CD4-positive, alpha-beta T cell treated with Interleukin-1 beta for 1 hour (primary cell): ENCODE data around the gene CRTC1.

Experiments used
- DNase-seq, 2 donors: peaks; one replicate each; pipeline ENCODE4 v3.0.0-alpha.2; 2020 to 2022

The CRTC1 gene, protein sequence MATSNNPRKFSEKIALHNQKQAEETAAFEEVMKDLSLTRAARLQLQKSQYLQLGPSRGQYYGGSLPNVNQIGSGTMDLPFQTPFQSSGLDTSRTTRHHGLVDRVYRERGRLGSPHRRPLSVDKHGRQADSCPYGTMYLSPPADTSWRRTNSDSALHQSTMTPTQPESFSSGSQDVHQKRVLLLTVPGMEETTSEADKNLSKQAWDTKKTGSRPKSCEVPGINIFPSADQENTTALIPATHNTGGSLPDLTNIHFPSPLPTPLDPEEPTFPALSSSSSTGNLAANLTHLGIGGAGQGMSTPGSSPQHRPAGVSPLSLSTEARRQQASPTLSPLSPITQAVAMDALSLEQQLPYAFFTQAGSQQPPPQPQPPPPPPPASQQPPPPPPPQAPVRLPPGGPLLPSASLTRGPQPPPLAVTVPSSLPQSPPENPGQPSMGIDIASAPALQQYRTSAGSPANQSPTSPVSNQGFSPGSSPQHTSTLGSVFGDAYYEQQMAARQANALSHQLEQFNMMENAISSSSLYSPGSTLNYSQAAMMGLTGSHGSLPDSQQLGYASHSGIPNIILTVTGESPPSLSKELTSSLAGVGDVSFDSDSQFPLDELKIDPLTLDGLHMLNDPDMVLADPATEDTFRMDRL

GRCh38 chr19:18683109-18683957, at the start of gene CRTC1:
TSS of gene CRTC1 (plus strand) at chr19:18683680. CDS start at chr19:18683703, 23 bp downstream.
- DNase-seq: peak; percentile 93 to 95

GRCh38 chr19:18634612-18635297, 48.7 kb upstream of the CRTC1 start:
- no peak for DNase-seq

DNA sequence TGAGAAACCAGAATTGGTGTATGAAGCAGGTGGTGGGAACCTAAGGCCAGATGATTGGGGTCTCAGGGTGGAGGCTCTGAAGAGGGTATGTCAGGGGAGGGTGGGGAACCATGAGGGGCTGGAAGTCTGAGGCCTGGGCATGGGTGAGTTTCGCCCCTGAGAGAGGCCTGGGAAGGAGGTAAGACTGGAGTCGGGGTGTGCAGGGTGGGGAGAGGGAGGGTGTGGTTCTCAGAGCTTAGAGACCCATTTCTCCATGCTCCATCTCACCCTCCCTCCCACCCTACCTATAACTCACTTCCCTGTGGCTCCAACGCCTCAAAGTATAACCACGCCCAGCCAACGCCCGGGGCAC, 47.7 kb upstream of the CRTC1 start:
- DNase-seq: no peak

DNA sequence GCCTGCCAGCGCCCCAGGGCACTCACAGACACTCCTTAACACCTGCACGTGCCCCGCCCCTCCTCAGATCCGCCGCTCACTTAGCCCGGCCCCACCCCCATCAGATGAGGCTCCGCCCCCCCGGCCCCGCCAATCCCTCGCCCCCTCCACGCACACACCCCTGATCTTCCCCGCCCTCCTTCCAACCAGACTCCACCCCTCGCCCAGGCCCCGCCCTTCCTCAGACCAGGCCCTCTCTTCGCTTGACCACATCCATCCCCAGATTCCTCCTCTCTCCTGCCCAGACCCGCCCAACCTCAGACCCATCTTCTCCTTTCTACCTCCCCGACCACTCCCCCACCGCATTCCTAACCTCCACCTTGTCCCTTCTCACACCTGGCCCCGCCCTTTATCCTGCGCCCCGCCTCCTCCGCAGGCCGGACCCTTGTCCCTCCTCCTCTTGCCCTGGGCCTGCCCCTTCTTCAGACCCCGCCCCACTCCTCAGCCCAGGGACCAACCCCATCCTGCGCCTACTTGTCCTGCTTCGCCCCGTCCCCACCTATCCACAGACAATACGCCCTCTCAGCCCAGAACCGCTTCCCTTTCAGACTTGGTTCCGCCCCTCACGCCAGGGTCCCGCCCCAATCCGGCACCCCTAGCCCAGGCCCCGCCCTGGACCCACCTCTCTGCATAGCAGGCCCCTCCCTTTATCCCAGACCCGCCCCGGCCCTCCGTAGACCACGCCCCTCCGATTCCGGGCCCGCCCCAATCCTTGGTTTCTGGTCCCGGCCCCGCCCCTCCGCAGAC, 47.1 kb upstream of the CRTC1 start:
- peak; percentile 97 to 98 for DNase-seq

DNA sequence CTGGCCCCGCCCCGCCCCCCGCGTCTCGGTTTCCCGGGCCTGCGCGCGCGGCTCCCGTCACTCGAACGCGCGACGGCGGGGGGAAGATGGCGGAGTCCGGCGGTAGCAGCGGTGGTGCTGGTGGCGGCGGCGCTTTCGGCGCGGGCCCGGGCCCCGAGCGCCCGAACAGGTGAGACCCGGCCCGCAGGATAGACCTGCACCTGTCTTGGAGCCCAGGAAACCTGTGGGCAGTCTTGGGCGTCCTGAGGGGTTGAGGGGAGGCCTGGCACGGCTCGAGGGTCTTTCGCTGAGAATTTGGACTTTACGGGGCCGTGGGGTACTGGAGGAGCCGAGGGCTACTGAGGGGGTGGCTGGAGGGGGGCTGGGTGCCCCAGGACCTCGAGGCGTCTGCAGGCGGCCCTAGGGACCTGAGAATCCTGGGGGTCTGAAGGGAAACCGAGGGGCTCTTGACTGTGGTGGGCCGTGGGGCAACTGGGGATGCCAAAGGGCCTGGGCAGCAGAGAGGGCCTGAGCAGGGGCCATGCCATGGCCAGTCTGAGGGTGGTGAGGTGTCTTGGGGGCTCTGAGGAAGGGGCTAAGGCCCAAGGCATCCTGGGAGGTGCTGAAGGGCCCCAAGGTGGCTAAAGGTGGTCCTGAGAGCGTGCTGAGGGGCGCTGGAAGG, 46.4 kb upstream of the CRTC1 start, which contains the start of gene KLHL26:
Gene KLHL26, plus strand, starts transcription at position 60 of the 661 bp plus-strand sequence. Its CDS starts 27 bp downstream, at position 87.
- no peak for DNase-seq

DNA sequence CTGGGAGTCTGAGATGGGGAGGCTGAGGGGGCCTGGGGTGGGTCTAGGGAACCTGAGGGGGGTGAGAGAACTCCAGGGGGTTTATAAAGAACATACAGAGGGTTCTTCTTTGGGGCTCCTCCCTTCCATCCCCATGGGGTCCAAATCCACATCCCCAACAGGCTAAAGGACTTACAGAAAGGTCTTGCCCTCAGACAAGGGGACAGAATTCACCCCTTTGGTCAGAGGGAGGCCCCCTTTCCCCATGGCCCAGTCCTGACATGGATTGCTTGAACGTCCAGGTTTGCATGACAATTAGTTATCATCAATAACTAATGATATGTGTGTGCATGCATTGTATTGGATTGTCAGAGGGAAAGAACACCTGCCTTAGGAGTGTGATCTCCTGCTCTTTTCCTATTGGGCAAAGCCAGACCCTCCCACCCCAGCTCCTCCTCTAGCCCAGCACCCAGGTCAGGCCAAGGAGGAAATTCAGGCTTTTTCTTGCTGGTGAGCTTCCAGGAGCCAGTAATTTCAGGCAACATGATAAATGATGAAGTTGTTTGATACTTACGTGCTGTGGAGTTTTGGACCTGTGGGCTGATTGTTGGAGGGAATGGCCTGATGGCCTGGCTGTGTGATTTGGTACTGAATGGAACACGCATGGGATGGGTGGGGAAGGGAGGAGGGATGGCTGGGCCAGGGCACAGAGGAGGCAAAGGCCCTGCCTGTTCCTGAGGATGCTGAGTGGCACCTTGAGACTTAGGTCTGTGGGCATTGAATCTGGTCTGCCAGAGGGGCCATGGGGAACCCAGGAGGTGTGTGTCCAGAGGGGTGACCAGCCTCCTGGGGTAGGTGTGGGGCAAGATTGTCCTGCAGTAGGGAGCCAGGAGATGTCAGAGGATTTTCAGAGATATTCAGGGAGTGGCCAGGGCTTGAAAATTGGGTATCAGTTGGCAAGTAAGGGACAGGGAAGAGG, 45.5 kb upstream of the CRTC1 start:
- no peak for DNase-seq

DNA sequence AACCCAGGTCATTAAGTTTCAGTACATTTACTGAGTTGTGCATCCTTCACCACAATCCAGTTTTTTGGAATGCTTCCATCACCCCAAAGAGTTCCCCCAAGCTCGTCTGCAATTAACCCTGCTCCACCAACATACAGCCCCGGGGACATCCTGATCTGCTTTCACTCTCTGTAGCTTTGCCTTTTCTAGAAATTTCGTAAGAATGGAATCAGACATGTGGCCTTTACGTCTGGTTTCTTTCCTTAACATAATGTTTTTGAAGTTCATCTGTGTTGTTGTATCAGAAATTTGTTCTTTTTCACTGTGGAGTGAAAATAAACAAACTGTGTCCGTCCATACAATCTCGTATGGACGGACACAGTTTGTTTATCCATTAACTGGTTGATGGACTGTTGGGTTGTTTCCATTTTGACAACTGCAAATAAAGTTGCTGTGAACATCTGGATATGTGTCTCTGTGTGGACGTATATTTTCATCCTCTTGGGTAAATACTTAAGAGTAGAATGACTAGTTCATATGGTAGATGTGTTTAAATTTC, 43.7 kb upstream of the CRTC1 start:
- no peak for DNase-seq

DNA sequence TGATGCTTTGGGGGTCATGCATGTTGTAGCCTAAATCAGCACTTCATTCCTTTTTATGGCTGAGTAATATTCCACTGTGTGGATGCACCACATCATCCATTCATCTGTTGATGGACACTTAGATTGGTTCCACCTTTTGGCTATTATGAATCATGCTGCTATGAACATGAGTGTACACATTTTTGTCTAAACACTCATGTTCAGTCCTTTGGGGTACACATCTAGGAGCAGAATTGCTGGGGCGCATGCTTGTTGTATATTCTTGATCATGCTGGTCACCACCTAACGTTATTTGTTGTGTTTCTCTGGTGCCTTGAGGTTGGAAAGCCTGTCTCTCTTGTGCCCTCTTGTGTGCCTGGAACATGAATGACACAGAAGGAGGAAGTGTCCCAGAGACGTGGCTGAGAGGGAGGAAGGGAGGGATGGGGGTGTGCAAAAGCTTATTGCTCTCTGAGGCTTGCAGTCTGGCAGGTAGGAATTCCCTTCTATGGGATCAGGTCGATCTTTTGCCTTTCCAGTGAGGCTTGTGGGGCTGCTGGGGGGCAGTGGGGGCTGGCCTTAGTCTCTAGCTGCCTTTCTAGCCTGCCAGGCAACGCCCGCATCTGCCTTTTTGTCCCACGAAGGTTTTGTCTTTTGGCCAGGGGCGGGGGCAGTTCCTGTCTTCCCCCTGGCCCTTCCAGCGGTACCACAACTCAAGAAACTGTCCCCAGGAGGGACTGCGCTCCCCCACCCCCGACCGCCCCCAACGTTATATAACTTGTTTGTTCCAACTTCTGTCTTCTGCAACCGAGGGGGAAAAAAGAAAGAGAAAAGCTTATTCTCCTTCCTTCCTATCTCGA, 39.1 kb upstream of the CRTC1 start:
- DNase-seq: peak in 1 of 2 donors; percentile 23

DNA sequence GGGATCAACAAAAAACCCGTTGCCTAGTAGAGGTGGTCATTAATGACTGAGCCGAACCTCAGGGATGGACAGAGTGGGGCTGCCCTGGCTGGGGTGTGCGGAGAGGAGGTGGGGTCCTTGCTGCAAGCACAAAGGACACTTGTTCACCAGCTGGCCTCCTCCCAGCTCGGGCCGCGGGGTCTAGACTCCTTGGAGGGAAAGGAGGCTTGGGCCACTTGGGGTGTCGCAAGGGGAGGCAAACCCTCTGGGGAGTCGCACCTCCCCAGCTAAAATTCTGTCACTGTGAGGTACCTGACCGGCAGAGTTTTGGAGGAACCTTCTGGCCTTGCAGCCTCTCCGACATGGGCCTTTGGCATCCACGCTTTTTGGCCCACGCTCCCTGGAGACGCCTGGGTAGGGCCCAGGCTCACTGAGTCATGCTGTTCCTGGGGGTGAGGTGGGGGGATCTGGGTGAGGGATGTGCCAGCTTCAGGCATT, 38.4 kb upstream of the CRTC1 start:
- DNase-seq: no peak

- DNase-seq: no peak
Observed at GRCh38 chr19:18646535-18647370, 36.7 kb upstream of the CRTC1 start.

GRCh38 chr19:18647371-18647767, 36.1 kb upstream of the CRTC1 start:
- DNase-seq: no peak

DNA sequence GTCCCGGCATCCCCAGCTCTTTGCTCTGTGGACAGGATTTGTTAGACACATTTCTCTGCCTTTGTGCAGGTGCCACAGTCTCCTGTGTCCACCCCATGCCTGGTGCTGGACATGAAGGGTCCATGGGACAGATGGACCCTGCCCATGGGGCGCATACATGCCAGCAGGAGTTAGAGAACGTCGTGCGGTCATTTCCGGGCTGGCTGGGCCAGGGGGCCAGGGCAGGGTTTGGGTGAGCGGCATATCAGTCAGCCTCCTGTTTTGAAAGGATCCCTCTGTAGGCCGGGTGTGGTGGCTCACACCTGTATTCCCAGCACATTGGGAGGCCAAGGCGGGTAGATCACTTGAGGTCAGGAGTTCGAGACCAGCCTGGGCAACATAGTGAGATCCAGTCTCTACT, 35.7 kb upstream of the CRTC1 start:
- no peak for DNase-seq

GRCh38 chr19:18648973-18649315, 34.5 kb upstream of the CRTC1 start:
- DNase-seq: no peak

DNA sequence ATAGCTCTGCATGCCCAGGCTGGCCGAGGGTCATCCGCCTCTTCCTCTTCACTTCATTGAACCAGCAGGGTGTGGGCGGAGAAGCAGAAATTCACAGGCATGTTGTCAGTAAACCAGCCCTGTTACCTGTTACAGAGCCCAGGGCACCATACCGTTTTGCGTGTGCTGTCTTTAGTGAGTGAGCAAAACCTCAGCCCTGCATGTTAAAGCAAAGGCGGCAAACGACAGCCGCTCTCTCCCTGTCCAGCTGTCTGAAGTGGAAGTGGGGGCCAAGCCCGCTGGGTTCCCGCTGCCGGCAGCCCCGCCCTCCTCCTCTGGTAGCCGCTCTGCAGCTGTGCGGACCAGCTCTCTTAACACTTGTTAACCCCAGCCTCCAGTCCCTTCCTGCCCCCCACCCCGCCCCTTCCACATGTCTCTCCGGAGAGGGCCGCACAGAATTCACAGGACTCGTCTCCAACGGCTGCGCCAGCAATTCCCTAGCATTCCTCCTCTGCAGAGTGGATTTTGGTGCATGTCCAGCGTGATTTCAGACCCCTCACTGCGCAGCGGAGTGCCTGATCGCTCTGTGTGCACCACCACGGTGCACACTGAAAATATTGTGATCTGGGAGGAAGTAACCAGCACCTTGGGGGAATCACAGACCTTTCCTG, 34.0 kb upstream of the CRTC1 start:
- no peak for DNase-seq

GRCh38 chr19:18650021-18650390, 33.5 kb upstream of the CRTC1 start:
- DNase-seq: no peak

- DNase-seq: no peak
Observed at GRCh38 chr19:18650468-18651041, 32.9 kb upstream of the CRTC1 start.

DNA sequence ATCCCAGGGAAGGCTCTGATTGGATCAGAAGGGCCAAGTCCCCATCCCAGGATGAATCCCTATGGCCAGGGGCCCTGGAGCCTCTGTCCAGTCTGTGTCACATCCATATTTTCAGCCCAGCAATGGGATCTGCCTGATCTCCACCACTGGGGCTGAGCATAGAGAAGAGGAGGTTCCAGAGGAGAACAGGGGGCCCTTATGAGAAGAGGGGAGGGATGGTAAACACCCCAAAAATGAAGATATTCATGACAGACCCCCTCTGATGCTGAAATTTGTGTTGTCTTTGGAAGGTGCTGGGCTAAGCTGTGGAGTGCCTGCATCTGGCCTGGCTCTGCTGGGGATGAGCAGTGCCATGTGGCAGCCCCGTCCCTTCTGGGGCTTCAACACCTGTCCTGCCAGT, 32.2 kb upstream of the CRTC1 start:
- no peak for DNase-seq
